Activated CD4-positive, CD25-positive, alpha-beta regulatory T cell (primary cell): ENCODE measurements around the gene NRP2.

Experiments
- DNase-seq, 4 experiments: peaks; one replicate each; lab custom pipeline; 2025; lab: John Stamatoyannopoulos, UW

NRP2 gene

DNA sequence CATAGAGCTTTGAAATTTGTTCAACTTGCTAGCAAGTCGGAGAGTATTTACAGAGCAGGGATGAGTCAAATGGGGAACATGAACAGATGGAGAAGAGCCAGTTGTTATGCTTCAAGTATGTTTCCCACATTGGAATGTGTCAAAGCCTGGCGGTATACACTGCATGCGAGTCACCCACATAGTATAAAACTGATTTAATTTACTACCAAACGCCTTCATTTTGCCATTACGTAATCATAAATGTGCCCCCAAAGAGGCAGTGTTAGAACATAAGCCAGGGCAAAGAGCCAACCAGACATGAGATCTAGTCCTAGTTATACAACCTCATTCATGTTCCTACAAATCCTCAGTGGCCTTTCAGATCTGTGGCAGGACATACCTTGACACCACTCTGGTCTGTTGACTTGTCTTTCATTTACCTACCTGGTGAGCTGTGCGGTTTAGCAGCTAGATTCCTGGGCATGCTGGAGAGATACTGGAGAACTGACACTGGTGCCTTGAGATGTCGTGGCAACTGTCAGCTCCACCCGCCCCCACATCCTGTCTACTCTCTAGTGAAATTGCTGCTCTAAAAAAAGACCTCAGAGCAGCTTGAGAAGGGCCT, 21.7 kb upstream of the NRP2 start:
- DNase-seq = no peak

DNA sequence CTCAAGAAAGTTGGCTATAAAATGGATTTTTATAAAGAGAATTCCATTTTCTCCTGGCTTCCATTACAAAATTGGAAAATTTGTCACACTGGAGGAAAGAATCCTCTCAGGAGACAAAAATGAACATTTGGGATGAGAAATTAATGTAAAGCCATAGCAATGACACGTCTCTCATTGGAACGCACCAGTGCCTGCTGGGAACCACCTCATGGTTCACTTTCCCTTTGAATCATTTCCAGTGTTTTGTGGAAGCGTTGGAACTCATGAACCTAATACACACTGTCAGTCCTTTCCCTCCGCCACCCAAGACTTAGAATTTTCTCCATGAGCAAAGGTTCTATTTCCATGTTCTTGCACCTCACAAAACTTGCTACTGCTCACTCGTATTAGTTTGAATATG, 21.0 kb upstream of the NRP2 start:
- DNase-seq = no peak

DNA sequence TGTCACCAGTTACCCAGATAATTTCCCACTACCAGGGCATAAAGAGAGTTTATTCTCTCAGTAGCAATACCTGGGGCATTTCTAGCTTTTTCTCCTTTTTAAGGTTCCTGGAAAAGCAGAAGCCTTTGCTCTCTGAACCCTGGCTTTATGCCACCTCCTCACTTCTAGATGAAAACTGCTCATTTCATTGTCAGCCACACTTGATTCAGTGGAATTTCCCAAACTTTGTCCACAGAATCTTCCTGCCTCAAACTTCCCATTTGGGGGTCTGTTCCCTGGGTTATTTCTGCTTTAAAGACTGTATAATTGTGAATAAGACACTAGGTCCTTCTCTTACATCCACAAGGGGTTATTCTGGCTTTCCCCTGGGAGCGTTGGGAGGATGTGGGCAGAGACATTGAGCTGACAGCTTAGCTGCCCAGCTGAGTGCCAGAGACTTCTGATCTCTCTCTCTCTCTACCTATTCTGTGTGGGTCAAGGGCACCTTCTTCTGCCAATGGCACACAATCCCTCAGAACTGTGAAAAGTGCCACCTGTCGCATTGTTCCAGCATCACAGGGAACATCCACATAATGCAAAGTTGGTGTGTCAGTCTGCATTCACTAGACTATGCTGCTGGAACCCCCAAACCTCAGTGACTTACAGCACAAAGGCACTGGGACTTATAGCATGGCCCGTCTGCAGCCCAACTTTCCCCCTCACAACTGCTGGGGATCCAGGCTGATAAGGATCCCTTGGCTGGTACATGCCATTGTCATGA, 19.9 kb upstream of the NRP2 start:
- DNase-seq = no peak

DNA sequence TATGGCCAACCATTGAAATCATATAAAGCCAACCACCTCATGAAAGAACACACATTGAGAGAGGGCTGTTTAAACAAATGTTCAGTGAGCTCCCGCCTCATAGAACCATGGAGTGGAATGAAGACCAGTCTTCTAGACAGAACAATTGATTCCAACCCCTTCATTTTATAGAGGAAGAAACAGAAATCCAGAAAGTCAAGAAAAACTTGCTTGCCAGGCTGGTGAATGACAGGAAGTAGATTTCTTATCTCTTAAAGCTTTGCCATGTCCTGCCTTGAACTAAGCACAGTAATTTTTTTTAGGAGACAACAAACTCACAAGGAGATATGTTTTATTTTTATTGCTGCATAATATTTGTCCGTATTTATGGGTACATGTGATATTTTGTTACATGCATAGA, 16.5 kb upstream of the NRP2 start:
- no peak for DNase-seq

DNA sequence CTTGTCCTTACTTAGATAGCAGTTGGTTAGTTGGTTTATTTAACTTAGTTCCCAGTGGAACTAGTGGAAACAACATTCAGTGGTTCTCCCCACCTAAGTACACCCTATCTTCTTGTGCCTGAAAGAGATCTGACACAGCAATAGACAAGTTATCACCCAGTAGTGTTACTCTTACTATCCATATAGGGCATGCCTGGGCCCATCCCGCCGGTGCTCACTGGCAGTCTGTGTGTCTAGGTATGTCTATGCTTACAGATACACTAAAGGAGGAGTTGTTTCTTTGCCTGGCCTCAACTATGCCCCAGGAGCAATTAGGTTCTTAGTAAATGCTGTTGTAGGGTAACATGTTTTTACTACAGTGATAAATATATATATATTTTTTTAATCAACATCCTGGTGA, 12.0 kb upstream of the NRP2 start:
- DNase-seq = no peak

DNA sequence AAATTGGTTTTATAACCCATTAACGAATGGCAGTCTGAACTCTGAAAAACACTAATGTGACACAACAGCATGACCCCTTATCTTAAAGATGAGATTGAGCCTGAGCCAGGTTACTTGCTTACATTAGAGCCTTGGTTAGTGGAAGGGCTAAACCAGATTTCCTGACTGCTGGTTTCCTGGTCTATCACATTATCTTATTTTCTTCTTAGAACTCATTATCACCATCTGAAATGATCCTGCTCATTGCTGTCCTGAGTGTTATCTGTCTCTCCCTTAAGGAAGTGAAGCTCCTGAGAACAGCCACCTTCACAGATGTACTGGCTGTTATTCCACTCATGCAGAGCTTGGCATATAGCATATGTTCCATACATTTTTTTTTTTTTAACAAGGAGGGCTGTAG, 9.0 kb upstream of the NRP2 start:
- no peak for DNase-seq

DNA sequence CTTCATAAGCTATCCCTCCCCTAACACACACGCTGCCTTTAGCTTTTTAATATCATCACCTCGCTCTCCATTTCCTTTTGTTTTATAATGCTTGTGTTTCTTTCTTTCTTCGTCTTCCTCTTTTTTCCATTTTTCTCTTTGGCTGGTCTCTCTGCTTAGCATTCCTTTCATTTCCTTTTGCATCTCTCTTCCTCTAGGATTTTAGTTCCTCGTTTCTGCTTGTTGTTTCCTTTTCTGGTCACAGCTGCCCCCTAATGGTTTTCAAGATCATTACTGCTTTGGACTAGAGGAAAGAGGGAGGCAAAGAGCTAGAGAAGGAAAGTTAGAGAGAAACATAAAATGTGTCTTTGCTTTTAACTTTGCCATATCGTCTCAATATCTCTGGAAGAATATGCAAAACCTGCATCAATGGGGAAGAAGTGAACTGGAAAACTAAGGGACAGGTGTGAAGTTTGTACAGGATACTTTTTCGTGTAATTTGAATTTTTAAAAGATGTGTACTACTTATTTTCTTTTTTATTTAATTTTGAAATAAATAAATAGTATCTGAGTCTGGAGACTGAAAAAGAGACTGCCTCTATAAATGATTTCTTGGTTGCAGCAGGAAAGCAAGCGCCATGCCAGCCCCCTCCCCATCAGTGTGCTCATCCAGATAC, 6.3 kb upstream of the NRP2 start:
- no peak for DNase-seq

GRCh38 chr2:205678541-205679142, 3.7 kb upstream of the NRP2 start:
- DNase-seq = no peak

GRCh38 chr2:205679410-205680009, 2.8 kb upstream of the NRP2 start:
- DNase-seq = no peak

GRCh38 chr2:205680067-205680466, 2.2 kb upstream of the NRP2 start:
- DNase-seq = peak in 1 of 4 experiments; percentile 11

DNA sequence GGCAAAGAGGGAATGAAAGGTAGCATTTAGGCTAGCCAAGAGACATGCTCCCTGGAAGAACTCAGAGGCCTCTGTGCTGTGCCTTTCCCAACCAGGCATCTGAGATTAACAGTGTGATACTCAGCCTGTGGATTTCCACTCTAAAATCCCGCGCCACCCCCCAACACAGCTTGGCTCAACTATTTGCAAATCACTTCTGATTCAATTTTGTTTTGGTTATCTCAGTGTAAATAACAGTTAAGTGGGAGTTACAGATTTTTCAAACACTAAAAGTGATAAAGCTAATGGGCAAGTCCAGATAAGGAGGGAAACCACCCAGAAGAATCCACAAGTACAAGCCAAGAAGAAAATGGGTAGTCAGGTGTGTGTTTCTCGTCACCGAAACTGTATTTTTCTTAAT, 1.4 kb upstream of the NRP2 start:
- no peak for DNase-seq

GRCh38 chr2:205681401-205682238, 681 bp upstream of the NRP2 start:
- no peak for DNase-seq

- DNase-seq = no peak
Measured at GRCh38 chr2:205682971-205683501, 735 bp downstream of the NRP2 start.

DNA sequence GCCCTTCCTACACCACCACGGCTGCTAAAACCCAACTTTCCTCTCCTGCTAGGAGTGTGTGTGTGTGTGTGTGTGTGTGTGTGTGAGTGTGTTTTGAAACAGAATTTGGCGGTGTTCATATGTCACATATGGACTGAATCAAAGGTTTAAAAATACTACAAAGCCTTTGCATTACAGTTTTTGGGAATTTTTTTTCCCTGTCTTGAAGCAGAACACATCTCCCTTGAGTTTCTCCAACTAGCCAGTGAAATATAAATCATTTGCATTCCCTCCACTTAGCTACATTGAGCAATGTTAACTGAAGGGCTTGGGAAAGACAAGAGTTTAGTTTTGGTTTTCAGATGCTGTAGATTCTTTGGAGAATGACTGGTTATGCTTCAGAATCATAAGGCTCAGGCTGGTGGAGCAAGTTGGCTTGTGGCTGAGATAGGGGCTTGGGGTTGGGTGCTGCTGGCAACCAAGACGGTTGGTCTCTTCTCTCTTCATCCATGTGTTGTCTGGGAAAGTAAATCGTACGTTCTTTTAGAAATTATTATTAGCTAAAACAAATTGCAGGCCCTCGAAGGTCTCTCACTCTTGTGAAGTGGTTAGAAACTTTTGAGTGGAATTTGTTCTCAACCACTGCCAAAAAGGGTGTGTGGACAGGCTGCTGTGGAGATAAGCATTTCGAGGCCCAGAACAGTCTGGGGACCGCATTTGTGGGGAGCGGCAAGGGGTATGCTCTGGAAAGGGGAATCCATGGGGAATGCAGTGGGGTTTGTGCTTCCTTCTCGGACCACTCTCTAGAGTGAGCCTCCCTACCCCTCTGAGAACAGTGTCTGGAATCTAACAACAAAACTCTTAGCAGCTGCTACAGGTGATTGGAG, 1.4 kb downstream of the NRP2 start:
- DNase-seq = no peak

DNA sequence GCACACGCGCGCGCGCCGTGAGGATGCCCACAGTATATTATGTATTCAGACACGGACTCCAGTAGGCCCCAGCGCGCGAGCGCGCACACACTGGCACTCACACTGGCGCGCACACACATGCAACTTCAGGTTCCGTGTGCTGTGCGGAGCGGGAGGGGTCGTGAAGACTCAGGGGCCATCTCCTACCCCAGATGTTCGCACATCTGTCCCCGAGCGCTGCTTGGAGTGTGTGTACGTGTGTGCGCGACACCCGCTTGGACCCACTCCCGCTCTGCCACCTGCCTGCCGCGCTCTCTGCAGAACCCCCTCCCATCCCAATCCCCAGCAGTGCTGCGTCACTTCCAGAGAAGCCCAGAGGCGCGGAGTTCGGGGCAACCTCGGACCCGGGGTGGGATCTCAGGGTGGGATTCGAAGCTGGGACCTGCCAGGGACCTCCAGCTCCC, 2.6 kb downstream of the NRP2 start:
- DNase-seq = no peak

GRCh38 chr2:205685314-205686055, 3.2 kb downstream of the NRP2 start:
- no peak for DNase-seq

DNA sequence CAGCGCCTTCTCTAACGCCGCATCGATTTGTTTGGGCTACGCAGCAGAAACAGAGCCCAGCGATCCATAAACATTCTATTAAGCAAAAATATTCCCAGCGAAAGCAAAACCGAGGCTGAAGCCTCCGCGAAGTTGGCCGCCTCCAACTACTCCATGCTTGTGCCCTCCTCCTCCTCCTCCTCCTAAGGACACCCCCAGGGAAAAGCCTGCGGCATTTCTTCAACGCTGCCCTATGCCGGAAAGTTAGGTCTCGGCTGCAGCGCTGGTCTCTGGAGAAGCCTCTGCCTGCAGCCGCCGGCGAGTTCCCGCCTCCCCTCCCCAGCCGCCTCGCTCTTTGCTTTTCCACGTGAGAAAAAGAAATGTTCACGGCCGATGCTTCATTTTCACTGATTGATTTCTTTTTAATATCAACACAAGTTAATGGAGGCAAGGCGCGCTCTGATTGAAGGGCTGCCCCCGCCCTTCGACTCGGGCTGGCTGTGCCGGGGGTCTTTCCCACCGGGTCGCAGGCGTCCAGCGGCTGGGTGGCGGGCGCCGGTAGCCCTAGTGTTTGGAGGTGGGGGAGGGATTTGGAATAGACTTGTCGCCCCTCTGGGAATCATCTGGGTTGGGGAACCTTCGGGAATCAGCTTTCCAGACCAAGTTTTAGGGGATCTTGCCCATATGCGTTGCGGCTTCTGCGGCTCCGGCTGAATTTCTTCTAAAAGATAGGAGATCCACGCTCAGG, 3.9 kb downstream of the NRP2 start:
- no peak for DNase-seq

GRCh38 chr2:205686783-205687640, 4.7 kb downstream of the NRP2 start:
- DNase-seq = no peak
